Tibial nerve (tissue), 4 donors: ENCODE measurements around the gene SOWAHD. TPM values are rescaled to one million over a fixed set of nuclear protein-coding genes. Genes with fewer than 3 reads are reported as not detected.
"Not testable (repeated sequence)": the region's sequence is repeated elsewhere in the genome, so short reads cannot be mapped to it uniquely, and the experiment has no call there.

Experiments used
- DNase-seq, 2 donors: peaks; one replicate each; pipeline ENCODE4 v3.0.0-alpha.2; 2019; ENCODE audit warnings: low spot score in 2 of 2
- H3K27ac ChIP-seq, 4 donors: fragments of 200-600 bp; sonication (generic) in 3 of 4; one replicate each; pipeline ENCODE4 v1.5.1; 2017 to 2019; ENCODE audit warnings: mild to moderate bottlenecking in 1 of 4
- H3K27me3 ChIP-seq, 2 donors: fragments of 200-600 bp; sonication (generic) in 1 of 2; one replicate each; pipeline versions ENCODE4 v1.5.1 to v1.6.0; 2017 to 2019
- H3K36me3 ChIP-seq, 3 donors: fragments of 200-600 bp; sonication (generic); one replicate each; pipeline ENCODE4 v1.5.1; 2018 to 2019
- H3K4me1 ChIP-seq, 4 donors: fragments of 200-600 bp; sonication (generic) in 3 of 4; one replicate each; pipeline ENCODE4 v1.5.1; 2017 to 2019
- H3K4me3 ChIP-seq, 4 donors: fragments of 200-600 bp; sonication (generic) in 3 of 4; one replicate each; pipeline ENCODE4 v1.5.1; 2017 to 2019; ENCODE audit warnings: mild to moderate bottlenecking in 1 of 4, moderate library complexity in 1 of 4
- H3K9me3 ChIP-seq, 4 donors: fragments of 200-600 bp; sonication (generic) in 3 of 4; one replicate each; pipeline ENCODE4 v1.5.1; 2017 to 2019
- CTCF ChIP-seq, 5 experiments: fragments of 200-600 bp in 3 of 5; fragments of 450-650 bp in 2 of 5; sonication (generic) in 3 of 5; IDR thresholded peaks; one replicate each; pipeline ENCODE4 v1.5.1; 2016 to 2019; ENCODE audit warnings: antibody characterized with exemption in 5 of 5, mild to moderate bottlenecking in 3 of 5, moderate library complexity in 2 of 5
- EP300 ChIP-seq, 2 donors: sonication (generic); formaldehyde crosslinking; IDR thresholded peaks; one replicate each; pipeline ENCODE4 v1.6.1; 2017; ENCODE audit warnings: antibody characterized with exemption in 2 of 2, mild to moderate bottlenecking in 1 of 2
- POLR2A ChIP-seq, 2 donors: fragments of 450-650 bp; IDR thresholded peaks; one replicate each; pipeline ENCODE4 v1.6.1; 2017; ENCODE audit warnings: antibody characterized with exemption in 2 of 2, mild to moderate bottlenecking in 2 of 2, moderate library complexity in 2 of 2
- WGBS, 2 donors: methylation state at CpG; one replicate each; pipeline ENCODE4 v1.1.5; 2018; 5-methylcytosine and 5-hydroxymethylcytosine counted together
- total RNA-seq, 4 donors: library from RNA; depleted of rRNA; stranded (reverse); fragments of >200 nt; gene quantifications; one replicate each; pipeline ENCODE4 v1.1.0, GENCODE V29; 2016

SOWAHD gene
- total RNA-seq, 4 donors from 2014 or later: 1.1 TPM; not detected in 3

GRCh38 chrX:119759248-119759766, 919 bp downstream of the SOWAHD start:
- Histone ChIP-seq H3K9me3 (no peaks in the 10 kb centered on the region), H3K4me1 (peaks cover 0 to 13% (median 0%) of the 10 kb centered on the region in 4 donors), H3K36me3 (no peaks in the 10 kb centered on the region), H3K4me3 (peak overlapping the region; percentile 16 to 53 (median 44)), H3K27me3 (peaks cover 0 to 25% of the 10 kb centered on the region in 2 donors), H3K27ac (peak overlapping the region in 1 of 4 donors; percentile 71)
- TF ChIP-seq CTCF (IDR thresholded peaks at IDR 0.05) (no peak), EP300 (IDR thresholded peaks at IDR 0.05) (no peak), POLR2A (IDR thresholded peaks at IDR 0.05) (no peak)
- DNase-seq: no peak
- WGBS, 2 donors: 40 to 47% methylated on average over 2 to 44 of the region's 44 CpGs

DNA sequence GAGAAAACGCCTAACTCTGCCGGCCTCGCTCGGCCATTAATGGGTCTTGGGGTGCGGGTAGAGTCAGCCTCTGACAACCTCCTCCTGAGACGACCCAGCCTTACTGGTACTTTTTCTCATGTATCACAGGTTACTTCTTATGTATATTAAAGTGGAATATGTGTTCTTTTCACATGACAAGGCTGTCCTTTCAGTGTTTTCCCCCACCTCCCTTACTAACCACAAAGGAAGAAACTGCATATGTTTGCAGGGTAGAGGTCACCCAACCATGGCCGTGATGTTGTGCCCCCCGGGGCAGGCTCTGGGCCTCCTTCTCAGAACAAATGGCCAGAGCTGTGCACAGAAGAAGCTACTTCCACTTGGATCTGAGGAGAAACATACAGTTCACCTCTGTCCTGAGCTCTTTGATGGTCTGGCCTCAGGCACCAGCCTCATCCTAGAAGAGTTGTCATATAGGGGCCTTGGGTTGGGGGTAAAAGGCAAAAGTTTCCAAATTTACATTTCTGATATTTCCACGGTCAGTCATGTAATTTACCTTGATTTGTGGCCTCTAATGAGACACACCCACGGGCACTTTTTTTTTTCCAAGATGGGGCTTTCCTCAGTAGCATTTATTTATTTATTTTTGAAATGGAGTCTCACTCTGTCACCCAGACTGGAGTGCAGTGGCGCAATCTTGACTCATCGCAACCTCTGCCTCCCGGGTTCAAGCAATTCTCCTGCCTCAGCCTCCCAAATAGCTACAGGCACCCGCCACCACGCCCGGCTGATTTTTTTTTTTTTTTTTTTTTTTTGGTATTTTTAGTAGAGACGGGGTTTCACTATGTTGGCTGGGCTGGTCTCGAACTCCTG, 1.9 kb downstream of the SOWAHD start:
- Histone ChIP-seq H3K27ac (no peak overlapping the region), H3K27me3 (peaks cover 0 to 25% of the 10 kb centered on the region in 2 donors), H3K4me3 (no peak overlapping the region), H3K36me3 (no peaks in the 10 kb centered on the region), H3K4me1 (peaks cover 0 to 13% (median 0%) of the 10 kb centered on the region in 4 donors), H3K9me3 (no peaks in the 10 kb centered on the region)
- WGBS, 2 donors: 79 to 86% methylated on average over 15 to 18 of the region's 18 CpGs
- TF ChIP-seq CTCF (IDR thresholded peaks at IDR 0.05) (no peak), EP300 (IDR thresholded peaks at IDR 0.05) (no peak), POLR2A (IDR thresholded peaks at IDR 0.05) (no peak)
- no peak for DNase-seq

DNA sequence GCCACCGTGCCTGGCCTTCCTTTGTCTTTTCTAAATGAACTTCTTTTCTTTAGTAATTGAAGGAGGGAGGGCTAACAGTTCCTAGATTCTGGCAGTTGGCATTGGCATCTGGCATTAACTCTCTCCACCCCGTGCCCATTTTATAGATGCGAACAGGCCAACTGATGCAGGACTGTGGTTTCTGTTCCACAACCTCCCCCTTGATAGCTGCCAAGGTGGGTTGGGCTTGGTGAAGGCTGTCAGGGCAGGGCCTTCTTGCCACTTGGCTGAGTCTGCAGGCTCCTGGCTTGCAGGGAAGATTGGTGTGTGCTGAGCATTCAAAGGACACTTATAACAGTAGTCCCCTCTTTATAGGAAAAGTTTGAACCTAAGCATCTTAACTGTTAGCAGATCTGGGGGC, 4.3 kb downstream of the SOWAHD start:
- 55 to 71% methylated on average over 1 to 3 of the region's 3 CpGs for WGBS, 2 donors
- Histone ChIP-seq H3K9me3 (no peaks in the 10 kb centered on the region), H3K27me3 (peaks cover 0 to 21% of the 10 kb centered on the region in 2 donors), H3K4me3 (no peak overlapping the region), H3K4me1 (peaks cover 0 to 13% (median 0%) of the 10 kb centered on the region in 4 donors), H3K27ac (no peak overlapping the region), H3K36me3 (no peaks in the 10 kb centered on the region)
- DNase-seq: no peak
- TF ChIP-seq CTCF (IDR thresholded peaks at IDR 0.05): no peak
- TF ChIP-seq POLR2A (IDR thresholded peaks at IDR 0.05): no peak
- TF ChIP-seq EP300 (IDR thresholded peaks at IDR 0.05): no peak

GRCh38 chrX:119763181-119763580, 4.8 kb downstream of the SOWAHD start:
- TF ChIP-seq EP300 (IDR thresholded peaks at IDR 0.05) (no peak), CTCF (IDR thresholded peaks at IDR 0.05) (no peak), POLR2A (IDR thresholded peaks at IDR 0.05) (no peak)
- no peak for DNase-seq
- H3K27ac ChIP-seq: no peak overlapping the region
- WGBS, 2 donors: 34 to 49% methylated on average over 7 of the region's 7 CpGs
- H3K27me3 ChIP-seq: peaks cover 0 to 18% of the 10 kb centered on the region in 2 donors
- H3K4me1 ChIP-seq: peaks cover 0 to 13% (median 0%) of the 10 kb centered on the region in 4 donors
- H3K4me3 ChIP-seq: no peak overlapping the region
- no peaks in the 10 kb centered on the region for H3K36me3 ChIP-seq
- no peaks in the 10 kb centered on the region for H3K9me3 ChIP-seq

DNA sequence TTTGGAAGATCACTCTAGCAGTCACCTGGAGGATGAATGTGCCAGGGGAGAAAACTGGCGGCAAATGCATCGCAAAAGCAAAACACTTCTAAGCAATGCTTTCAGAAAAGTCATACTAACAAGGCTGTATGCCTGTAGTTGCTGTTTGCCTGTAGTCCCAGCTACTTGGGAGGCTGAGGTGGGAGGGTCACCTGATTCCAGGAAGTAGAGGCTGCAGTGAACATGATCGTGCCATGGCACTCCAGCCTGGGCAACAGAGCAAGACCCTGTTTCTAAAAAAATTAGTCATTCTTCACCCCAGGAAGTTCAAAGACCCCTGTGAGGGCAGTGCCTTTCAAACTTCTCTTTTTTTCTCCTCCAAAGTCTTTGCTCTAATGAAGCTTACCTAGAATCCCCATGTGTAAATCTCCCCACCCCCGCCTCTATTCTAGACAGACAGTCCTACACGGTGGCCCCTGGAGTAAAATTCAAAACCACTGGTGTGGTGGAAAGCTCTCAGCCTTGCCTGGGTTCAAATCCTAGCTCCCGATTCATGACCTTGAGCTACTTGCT, 5.5 kb downstream of the SOWAHD start:
- Histone ChIP-seq H3K27ac (no peak overlapping the region), H3K4me3 (no peak overlapping the region), H3K36me3 (no peaks in the 10 kb centered on the region), H3K27me3 (peaks cover 0 to 16% of the 10 kb centered on the region in 2 donors), H3K4me1 (peaks cover 0 to 7% (median 0%) of the 10 kb centered on the region in 4 donors), H3K9me3 (no peaks in the 10 kb centered on the region)
- DNase-seq: no peak
- 81 to 96% methylated on average over 4 to 6 of the region's 6 CpGs for WGBS, 2 donors
- TF ChIP-seq EP300 (IDR thresholded peaks at IDR 0.05): no peak
- TF ChIP-seq CTCF (IDR thresholded peaks at IDR 0.05): no peak
- no peak for TF ChIP-seq POLR2A (IDR thresholded peaks at IDR 0.05)

GRCh38 chrX:119768436-119768835, 10.0 kb downstream of the SOWAHD start:
- not testable (repeated sequence) for H3K27me3 ChIP-seq, DNase-seq, H3K36me3 ChIP-seq, H3K4me3 ChIP-seq, H3K4me1 ChIP-seq, H3K9me3 ChIP-seq, H3K27ac ChIP-seq
- WGBS, 2 donors: 88 to 95% methylated on average over 7 to 11 of the region's 11 CpGs

GRCh38 chrX:119769388-119769787, 11.0 kb downstream of the SOWAHD start:
- H3K4me3 ChIP-seq, H3K9me3 ChIP-seq, H3K27ac ChIP-seq, H3K36me3 ChIP-seq, H3K4me1 ChIP-seq, DNase-seq, H3K27me3 ChIP-seq: not testable (repeated sequence)
- 93 to 100% methylated on average over 2 to 3 of the region's 3 CpGs for WGBS, 2 donors
